GM10847 (cell line): Measurements from ENCODE around the gene ICAM1.

Source experiments
- POLR2A ChIP-seq: IDR thresholded peaks from 2 replicates; pipeline ENCODE4 v1.6.1; 2011; ENCODE audit not compliant: insufficient read length; ENCODE audit errors: extremely low read depth

ICAM1 gene

DNA sequence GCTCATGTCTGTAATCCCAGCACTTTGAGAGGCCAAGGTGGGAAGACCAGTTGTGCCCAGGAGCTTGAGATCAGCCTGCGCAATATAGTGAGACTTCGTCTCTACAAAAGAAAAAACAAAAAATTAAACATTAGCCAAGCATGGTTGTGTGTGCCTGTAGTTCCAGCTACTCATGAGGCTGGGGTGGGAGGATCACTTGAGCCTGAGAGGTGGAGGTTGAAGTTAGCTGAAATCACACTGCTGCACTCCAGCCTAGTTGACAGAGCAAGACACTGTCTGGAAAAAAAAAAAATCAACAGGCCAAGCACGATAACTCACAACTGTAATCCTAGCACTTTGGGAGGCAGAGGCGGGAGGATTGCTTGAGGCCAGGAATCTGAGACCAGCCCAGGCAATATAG lies 35.9 kb upstream of the ICAM1 start:
- TF ChIP-seq POLR2A, result no peak

DNA sequence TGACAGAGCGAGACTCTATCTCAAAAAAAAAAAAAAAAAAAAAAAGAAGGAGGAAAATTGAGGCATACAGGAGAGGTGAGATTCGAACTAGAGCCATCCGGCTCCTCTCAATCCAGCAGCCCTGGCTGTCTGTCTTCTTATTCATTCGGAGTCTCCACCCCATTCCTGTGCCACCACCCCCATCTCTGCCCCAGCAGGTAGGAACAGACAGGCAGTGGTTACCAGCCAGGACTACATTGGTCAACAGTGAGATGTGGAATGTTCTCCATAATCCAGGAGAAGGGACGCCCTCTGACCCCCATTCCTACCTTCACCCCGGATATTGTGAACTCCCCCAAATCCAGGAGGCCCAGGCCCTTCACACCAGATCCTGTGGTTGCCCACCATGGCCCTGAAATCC lies 33.2 kb upstream of the ICAM1 start:
- no peak for TF ChIP-seq POLR2A

- no peak for TF ChIP-seq POLR2A
These were observed 32.6 kb upstream of the ICAM1 start for GRCh38 chr19:10238172-10238783.

DNA sequence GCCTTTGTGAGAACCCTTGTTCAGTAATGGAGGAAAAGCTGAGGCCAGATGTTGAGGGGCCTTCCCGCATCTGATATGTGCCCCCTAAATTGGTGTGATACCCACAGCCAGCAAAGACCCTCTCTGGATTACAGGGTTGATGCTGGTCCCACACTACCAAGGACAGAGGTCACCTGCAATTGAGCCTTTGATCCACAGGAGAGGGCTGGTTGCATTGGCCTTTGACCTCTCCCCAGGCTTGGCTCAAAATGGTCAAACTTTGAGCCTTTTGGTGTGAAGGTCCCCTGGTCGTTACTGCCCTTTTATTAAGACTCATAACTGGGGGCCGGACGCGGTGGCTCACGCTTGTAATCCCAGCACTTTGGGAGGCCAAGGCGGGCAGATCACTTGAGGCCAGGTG lies 27.3 kb upstream of the ICAM1 start:
- TF ChIP-seq POLR2A, result no peak

GRCh38 chr19:10245189-10245939 lies 25.6 kb upstream of the ICAM1 start:
- TF ChIP-seq POLR2A, result no peak

DNA sequence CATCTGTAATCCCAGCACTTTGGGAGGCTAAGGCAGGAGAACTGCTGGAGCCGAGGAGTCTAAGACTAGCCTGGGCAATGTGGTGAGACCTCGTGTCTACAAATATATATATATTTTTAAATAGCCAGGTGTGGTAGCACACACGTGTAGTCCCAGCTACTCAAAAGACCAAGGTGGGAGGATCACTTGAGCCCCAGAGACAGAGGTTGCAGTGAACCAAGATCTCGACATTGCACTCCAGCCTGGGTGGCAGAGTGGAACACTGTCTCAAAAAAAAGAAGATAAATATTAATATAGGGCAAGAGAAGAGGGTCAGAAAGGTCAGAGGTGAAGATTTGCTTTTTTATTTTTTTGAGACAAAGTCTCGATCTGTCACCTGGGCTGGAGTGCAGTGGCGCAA lies 24.4 kb upstream of the ICAM1 start:
- no peak for TF ChIP-seq POLR2A

GRCh38 chr19:10251792-10252694 lies 18.9 kb upstream of the ICAM1 start, which contains the start of gene MRPL4:
Gene MRPL4 (plus strand): TSS chr19:10252214. CDS start chr19:10252254, 40 bp downstream.
- peak; percentile 75 for TF ChIP-seq POLR2A

DNA sequence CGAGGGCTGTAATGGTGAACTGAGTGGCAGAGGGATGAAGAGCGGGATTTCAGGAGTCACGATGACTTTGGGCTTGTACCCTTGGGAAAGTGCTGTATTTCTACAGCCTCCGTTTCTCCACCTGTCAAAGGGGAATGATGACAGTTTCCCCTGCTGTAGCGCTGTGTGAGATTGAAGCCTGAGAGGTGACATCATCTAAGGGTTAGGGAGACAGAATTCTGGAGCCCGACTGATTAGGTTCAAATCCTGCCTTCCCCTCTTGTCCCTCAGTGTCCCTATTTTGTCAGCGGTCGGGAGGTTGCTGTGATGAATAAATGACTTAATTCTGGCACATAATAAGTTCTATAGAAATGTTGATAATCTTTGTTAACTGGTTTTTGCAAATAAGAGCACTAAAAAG lies 18.2 kb upstream of the ICAM1 start:
- TF ChIP-seq POLR2A, result no peak

GRCh38 chr19:10254244-10254643 lies 16.7 kb upstream of the ICAM1 start:
- no peak for TF ChIP-seq POLR2A

DNA sequence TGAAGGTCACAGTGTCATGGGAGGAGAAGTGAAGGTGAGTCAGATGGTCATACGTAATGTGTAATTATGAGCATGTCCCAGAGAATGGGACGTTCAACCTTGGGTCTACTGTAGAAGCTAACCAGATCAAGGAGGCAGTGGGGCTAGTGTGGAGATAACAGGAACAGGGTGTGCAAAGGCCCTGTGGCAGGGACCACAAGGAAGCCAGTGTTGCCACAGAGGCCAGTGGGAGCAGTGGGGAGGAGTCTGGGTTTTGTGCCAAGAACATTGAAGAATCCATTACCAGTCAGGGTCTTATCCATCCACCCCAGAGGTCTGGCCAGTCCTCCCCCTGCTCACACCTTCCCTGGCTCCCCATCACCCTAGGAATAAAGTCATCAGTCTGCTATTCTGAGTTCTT lies 15.6 kb upstream of the ICAM1 start:
- no peak for TF ChIP-seq POLR2A

GRCh38 chr19:10256551-10256950 lies 14.4 kb upstream of the ICAM1 start:
- no peak for TF ChIP-seq POLR2A

- TF ChIP-seq POLR2A, result no peak
These were observed 13.8 kb upstream of the ICAM1 start for GRCh38 chr19:10256970-10257615.

GRCh38 chr19:10258080-10258710 lies 12.7 kb upstream of the ICAM1 start:
- no peak for TF ChIP-seq POLR2A

- no peak for TF ChIP-seq POLR2A
These were observed 11.6 kb upstream of the ICAM1 start for GRCh38 chr19:10259162-10259905.

GRCh38 chr19:10260141-10260584 lies 10.8 kb upstream of the ICAM1 start:
- TF ChIP-seq POLR2A, result no peak

DNA sequence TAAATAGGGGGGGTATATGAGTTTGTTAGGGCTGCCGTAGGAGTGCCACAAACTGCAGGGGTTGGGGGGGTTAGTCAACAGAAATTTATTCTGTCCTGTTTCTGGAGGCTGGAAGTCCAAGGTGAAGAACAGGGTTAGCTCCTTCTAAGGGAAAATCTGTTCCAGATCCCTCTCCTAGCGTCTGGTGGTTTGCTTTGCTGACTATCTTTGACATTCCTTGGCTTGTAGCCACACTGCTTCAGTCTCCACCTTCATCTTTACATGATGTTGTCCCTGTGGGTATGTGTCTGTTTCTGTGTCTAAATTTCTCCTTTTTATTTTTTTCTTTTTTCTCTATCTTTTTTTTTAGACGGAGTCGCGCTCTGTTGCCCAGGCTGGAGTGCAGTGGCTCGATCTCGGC lies 8.1 kb upstream of the ICAM1 start:
- TF ChIP-seq POLR2A, result no peak
